Measurements from ENCODE around the gene PPP1R12A. TPM values are rescaled to one million over a fixed set of nuclear protein-coding genes. Genes with fewer than 3 reads are reported as not detected.

PPP1R12A gene
- total RNA-seq, 4 donors from 2014 or later, result 387 to 683 (median 563) TPM

GRCh38 chr12:79835377-79835843 lies 99.5 kb downstream of the PPP1R12A start:
- peaks cover 6 to 84% (median 24%) of the 10 kb centered on the region in 3 donors for H3K4me1 ChIP-seq
- H3K36me3 ChIP-seq, result peaks cover 0 to 14% of the 10 kb centered on the region in 2 donors
- no peak overlapping the region for H3K4me3 ChIP-seq
- H3K9me3 ChIP-seq, result no peaks in the 10 kb centered on the region
- ATAC-seq, result no peak
- no peaks in the 10 kb centered on the region for H3K27me3 ChIP-seq
- WGBS, 2 donors (ENCODE audit: low coverage in 1 of 2), result 51 to 54% methylated on average over 2 of the region's 2 CpGs
- TF ChIP-seq POLR2A (IDR thresholded peaks at IDR 0.05), result no peak
- no peak for TF ChIP-seq POLR2AphosphoS5 (IDR thresholded peaks at IDR 0.05)
- TF ChIP-seq EP300 (IDR thresholded peaks at IDR 0.05), result no peak
- TF ChIP-seq CTCF (IDR thresholded peaks at IDR 0.05), result no peak
- H3K27ac ChIP-seq, result peak overlapping the region in 2 of 4 donors; percentile 10 to 13

GRCh38 chr12:79834712-79835376 lies 100.1 kb downstream of the PPP1R12A start:
- Histone ChIP-seq H3K27ac (peak overlapping the region in 2 of 4 donors; percentile 10 to 13), H3K4me1 (peaks cover 6 to 84% (median 24%) of the 10 kb centered on the region in 3 donors), H3K9me3 (no peaks in the 10 kb centered on the region), H3K27me3 (no peaks in the 10 kb centered on the region), H3K36me3 (peaks cover 0 to 14% of the 10 kb centered on the region in 2 donors), H3K4me3 (no peak overlapping the region)
- 78% methylated on average over 3 of the region's 3 CpGs; no CpG with 5 or more reads in 1 of the 2 donors for WGBS, 2 donors (ENCODE audit: low coverage in 1 of 2)
- TF ChIP-seq POLR2AphosphoS5 (IDR thresholded peaks at IDR 0.05) (no peak), EP300 (IDR thresholded peaks at IDR 0.05) (no peak), POLR2A (IDR thresholded peaks at IDR 0.05) (no peak), CTCF (IDR thresholded peaks at IDR 0.05) (no peak)
- ATAC-seq, result no peak

- Histone ChIP-seq H3K27me3 (no peaks in the 10 kb centered on the region), H3K4me3 (no peak overlapping the region), H3K4me1 (peaks cover 4 to 89% (median 25%) of the 10 kb centered on the region in 3 donors), H3K27ac (no peak overlapping the region), H3K9me3 (no peaks in the 10 kb centered on the region), H3K36me3 (peaks cover 0 to 3% of the 10 kb centered on the region in 2 donors)
- no peak for TF ChIP-seq POLR2A (IDR thresholded peaks at IDR 0.05)
- TF ChIP-seq EP300 (IDR thresholded peaks at IDR 0.05), result no peak
- no peak for TF ChIP-seq POLR2AphosphoS5 (IDR thresholded peaks at IDR 0.05)
- TF ChIP-seq CTCF (IDR thresholded peaks at IDR 0.05), result no peak
- 29 to 39% methylated on average over 2 of the region's 2 CpGs for WGBS, 2 donors (ENCODE audit: low coverage in 1 of 2)
- ATAC-seq, result no peak
Observed at GRCh38 chr12:79830440-79830839, 104.5 kb downstream of the PPP1R12A start.

GRCh38 chr12:79828924-79829323 lies 106.0 kb downstream of the PPP1R12A start:
- peaks cover 4 to 89% (median 21%) of the 10 kb centered on the region in 3 donors for H3K4me1 ChIP-seq
- no peaks in the 10 kb centered on the region for H3K9me3 ChIP-seq
- no peak overlapping the region for H3K4me3 ChIP-seq
- H3K36me3 ChIP-seq, result peaks cover 0 to 3% of the 10 kb centered on the region in 2 donors
- TF ChIP-seq POLR2AphosphoS5 (IDR thresholded peaks at IDR 0.05), result no peak
- no peak for TF ChIP-seq POLR2A (IDR thresholded peaks at IDR 0.05)
- no peak for TF ChIP-seq EP300 (IDR thresholded peaks at IDR 0.05)
- no peak for TF ChIP-seq CTCF (IDR thresholded peaks at IDR 0.05)
- 45 to 67% methylated on average over 2 of the region's 2 CpGs for WGBS, 2 donors (ENCODE audit: low coverage in 1 of 2)
- ATAC-seq, result no peak
- no peak overlapping the region for H3K27ac ChIP-seq
- no peaks in the 10 kb centered on the region for H3K27me3 ChIP-seq

- TF ChIP-seq POLR2AphosphoS5 (IDR thresholded peaks at IDR 0.05) (no peak), POLR2A (IDR thresholded peaks at IDR 0.05) (no peak)
- Histone ChIP-seq H3K27me3 (no peaks in the 10 kb centered on the region), H3K4me1 (peaks cover 4 to 81% (median 19%) of the 10 kb centered on the region in 3 donors), H3K27ac (no peak overlapping the region), H3K4me3 (no peak overlapping the region), H3K36me3 (peaks cover 0 to 3% of the 10 kb centered on the region in 2 donors), H3K9me3 (no peaks in the 10 kb centered on the region)
- no peak for ATAC-seq
- WGBS, 2 donors (ENCODE audit: low coverage in 1 of 2), result 78 to 87% methylated on average over 2 to 3 of the region's 3 CpGs
Observed at GRCh38 chr12:79827484-79827883, 107.4 kb downstream of the PPP1R12A start.
